NCI-H345 (cell line): Measurements from ENCODE around the gene HMGB3.
"Not testable (repeated sequence)": the region's sequence is repeated elsewhere in the genome, so short reads cannot be mapped to it uniquely, and the experiment has no call there.

ENCODE experiments used
- DNase-seq: peaks from one replicate; lab custom pipeline; 2025; lab: John Stamatoyannopoulos, UW

The HMGB3 gene

GRCh38 chrX:150977411-150978162, 5.5 kb upstream of the HMGB3 start:
- DNase-seq: no peak

- DNase-seq: no peak
Measured at GRCh38 chrX:150980186-150980585, 2.9 kb upstream of the HMGB3 start.

- DNase-seq: no peak
Measured at GRCh38 chrX:150980711-150981110, 2.4 kb upstream of the HMGB3 start.

GRCh38 chrX:150982235-150982787, 824 bp upstream of the HMGB3 start:
- DNase-seq: no peak

GRCh38 chrX:150983521-150984168, 510 bp downstream of the HMGB3 start:
- DNase-seq: no peak

GRCh38 chrX:150984169-150984824, 1.2 kb downstream of the HMGB3 start:
- peak; percentile 7 for DNase-seq

- DNase-seq: not testable (repeated sequence)
Measured at GRCh38 chrX:150987687-150988086, 4.6 kb downstream of the HMGB3 start.

GRCh38 chrX:150989420-150989819, 6.3 kb downstream of the HMGB3 start:
- DNase-seq: no peak

- DNase-seq: no peak
Measured at GRCh38 chrX:150990910-150991309, 7.8 kb downstream of the HMGB3 start.

DNA sequence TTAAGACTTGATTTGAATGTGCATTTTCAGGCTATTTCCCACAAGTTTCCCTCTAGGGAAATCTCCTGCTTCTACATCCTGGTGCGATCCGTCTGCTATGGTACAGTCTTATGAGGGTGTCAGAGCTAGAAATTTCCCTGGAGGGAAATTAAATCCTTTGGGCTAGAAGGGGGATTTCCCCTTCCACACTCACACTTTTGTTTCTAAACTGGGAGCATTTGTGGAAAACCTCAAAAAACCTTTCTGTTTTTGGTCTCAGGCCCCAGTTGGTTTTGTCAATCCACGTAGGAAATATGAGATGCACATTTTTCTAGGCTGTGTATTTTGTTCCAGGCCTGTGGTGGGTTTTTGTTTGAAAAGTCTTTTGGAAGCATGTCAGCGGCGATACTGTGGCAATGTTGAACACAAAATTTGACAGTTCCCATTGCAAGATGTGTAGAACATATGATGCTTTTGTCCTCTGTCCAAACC, 17.8 kb downstream of the HMGB3 start:
- no peak for DNase-seq

DNA sequence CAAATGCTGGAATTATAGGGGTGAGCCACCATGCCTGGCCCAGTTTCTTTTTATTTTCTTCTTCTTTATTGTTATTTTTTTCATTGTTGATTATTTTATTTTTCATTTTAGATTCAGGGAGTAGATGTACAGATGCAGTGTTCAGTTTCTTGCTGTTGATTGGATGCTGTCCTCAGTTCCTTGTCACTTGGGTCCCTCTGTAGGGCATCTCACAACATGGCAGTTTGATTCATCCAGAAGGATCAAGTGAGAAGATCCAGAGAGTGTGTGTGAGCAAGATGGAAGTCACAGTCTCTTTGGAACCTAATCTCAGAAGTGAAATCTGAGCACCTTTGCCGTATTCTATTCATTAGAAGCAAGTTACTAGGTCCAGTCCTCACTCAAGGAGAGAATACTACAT, 20.9 kb downstream of the HMGB3 start:
- DNase-seq: no peak

DNA sequence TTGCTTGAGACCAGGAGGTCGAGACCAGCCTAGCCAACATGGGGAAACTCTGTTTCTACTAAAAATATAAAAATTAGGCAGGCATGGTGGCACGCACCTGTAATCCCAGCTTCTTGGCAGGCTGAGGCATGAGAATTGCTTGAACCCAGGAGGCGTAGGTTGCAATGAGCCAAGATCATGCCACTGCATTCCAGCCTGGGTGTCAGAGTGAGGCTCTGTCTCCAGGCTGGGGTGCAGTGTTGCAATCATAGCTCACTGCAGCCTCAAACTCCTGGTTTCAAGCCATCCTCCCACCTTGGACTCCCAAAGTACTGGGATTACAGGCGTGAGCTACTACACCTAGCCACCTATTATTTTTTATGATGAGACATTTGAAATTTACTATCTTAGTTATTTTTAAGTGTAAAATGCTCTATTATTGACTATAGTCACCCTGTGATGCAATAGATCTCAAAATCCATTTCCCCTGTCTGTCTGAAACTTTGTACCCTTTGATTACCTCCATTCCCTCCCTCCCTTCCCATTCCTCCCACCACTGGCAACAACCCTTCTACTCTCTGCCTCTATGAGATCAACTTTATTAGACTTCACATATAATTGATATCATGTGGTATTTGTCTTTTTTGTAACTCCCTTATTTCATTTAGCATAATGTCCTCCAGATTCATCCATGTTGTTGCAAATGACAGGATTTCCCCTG, 23.4 kb downstream of the HMGB3 start:
- no peak for DNase-seq

GRCh38 chrX:151009582-151009981, 26.4 kb downstream of the HMGB3 start:
- DNase-seq: no peak

DNA sequence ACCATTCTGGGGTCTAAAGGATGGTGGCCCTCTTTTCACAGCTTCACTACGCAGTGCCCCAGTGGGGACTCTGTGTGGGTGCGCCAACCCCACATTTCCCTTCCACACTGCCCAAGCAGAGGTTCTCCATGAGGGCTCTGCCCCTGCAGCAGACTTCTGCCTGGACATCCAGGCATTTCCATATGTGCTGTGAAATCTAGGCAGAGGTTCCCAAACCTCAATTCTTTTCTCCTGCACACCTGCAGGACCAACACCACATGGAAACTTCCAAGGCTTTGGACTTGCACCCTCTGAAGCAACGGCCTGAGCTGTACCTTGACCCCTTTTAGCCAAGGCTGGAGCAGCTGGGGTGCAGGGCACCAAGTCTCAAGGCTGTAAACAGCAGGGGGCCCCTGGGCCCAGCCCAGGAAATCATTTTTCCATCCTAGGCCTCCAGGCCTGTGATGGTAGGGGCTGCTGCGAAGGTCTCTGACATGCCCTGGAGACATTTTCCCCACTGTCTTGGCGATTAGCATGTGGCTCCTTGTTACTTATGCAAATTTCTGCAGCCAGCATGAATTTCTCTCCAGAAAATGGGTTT, 30.1 kb downstream of the HMGB3 start:
- DNase-seq: no peak

DNA sequence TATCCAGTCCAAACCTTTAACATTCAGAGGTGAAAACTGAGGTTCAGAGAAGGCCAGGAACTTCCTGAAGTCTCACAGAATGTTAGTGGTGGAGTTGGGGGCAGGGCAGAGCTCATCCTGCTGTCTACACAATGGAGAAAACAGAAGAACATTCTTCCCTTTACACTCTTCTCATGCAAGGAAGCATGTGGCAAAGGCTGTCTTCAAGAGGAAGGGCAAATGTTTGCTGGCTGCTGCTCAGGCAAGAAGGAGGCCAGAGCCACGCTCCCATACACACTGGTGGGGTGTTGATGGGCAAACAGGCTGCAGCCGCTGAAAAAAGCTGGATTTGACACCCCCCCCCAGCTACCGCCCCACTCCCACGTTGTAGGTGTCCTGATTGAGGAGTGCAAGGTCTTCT, 32.5 kb downstream of the HMGB3 start:
- DNase-seq: no peak

DNA sequence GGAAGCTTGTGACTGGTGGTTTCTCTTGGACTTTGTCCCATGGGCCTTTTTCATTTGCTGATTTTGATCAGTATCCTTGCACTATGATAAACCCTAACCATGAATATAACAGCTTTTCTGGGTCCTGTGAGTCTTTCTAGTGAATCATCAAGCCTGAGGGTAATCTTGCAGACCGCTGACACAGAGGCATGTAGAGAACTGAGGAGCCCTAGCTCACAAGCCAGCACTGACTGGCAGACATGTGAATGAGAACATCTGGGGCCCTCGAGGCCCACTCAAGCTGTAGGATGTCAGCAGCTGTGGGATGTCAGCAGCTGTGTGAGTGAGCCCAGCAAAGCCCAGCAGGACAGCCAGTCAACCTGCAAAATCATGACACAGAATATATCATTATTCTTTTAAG, 36.7 kb downstream of the HMGB3 start:
- DNase-seq: no peak

- no peak for DNase-seq
Measured at GRCh38 chrX:151030845-151031244, 47.7 kb downstream of the HMGB3 start.

DNA sequence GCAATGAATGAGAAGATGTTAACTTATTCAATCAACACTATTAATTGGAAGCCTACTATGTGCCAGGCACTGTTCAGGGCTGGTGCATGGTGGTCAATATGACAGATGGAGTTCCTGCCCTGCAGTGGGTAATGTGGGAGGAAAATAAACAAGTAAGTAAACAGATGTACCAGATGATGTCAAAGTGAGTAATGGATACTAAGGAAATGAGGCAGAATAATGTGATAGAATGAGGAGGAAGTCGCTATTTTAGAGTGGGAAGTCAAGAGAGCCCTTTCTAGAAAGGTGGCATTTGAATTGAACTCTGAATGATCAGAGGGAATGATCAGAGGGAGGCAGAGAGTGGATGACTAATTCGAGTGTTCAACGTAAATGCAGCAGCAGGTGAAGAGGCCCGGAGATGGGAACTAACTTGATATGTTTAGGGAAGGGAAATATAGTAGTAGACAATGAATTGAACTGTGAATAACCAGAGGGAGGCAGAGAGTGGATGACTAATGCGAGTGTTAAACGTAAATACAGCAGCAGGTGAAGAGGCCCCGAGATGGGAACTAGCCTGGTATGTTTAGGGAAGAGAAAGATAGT, 48.3 kb downstream of the HMGB3 start:
- no peak for DNase-seq

GRCh38 chrX:151039351-151039750, 56.2 kb downstream of the HMGB3 start:
- no peak for DNase-seq
